ENCODE results near the gene TEPSIN. TPM values are rescaled to one million over a fixed set of nuclear protein-coding genes. Genes with fewer than 3 reads are reported as not detected.

Gene TEPSIN
- total RNA-seq, 2 experiments from 2014 or later = 17.8 to 20.3 TPM

DNA sequence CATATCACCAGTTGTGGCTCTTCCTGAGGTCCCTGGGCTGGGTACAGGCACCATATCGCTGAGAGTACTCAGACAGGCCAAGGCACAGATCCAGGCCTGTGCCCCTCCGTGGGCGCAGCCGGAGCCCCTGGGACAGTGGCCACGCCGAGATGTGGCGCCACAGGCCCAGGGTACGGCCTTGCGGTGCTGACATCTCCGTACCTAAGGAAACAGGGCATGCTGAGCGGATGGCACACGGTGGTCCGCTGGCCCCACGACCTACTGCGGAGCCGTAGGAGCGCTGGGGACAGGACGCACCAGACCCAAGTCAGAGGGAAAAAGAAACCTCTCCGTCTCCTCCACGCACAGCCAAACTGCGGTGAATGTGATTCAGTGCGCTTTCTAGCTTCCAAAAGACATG, 26.7 kb upstream of the TEPSIN start:
- CTCF ChIA-PET = no interaction called here
- Mint-ChIP-seq H3K36me3 (ENCODE audit: low read depth) (peaks cover 24% of the 10 kb centered on the region), H3K4me3 (no peak overlapping the region), H3K27ac (no peak overlapping the region), H3K27me3 (no peaks in the 10 kb centered on the region), H3K4me1 (no peaks in the 10 kb centered on the region), H3K9me3 (ENCODE audit: low read depth) (no peaks in the 10 kb centered on the region)
- POLR2A ChIA-PET = no interaction called here
- ATAC-seq (no peak), DNase-seq (no peak)
- intact Hi-C loops (cut with DNase I, micrococcal nuclease) = no loop called here

DNA sequence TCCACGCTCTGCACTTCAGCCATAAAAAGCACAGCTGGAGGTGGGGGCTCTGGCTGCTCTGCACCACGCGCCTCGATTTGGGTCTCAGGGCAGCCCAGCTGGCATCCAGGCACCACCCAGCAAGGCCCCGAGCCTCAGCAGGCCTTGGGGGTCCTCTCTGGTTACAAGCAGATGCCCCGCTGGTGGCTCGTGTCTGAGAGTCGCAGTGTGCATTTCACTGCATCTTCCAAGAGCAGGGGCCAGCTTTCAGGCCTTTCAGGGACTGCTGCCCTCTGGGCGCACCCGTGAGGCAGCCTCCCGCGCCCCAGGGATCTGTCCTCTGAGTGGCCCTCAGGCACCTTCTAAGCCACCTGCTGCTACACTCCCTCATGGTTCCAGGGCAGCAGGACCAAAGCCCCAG, 25.8 kb upstream of the TEPSIN start:
- DNase-seq (no peak), ATAC-seq (no peak)
- no peaks in the 10 kb centered on the region for H3K4me1 Mint-ChIP-seq
- H3K27me3 Mint-ChIP-seq = no peaks in the 10 kb centered on the region
- intact Hi-C loops (cut with DNase I, micrococcal nuclease) = no loop called here
- H3K4me3 Mint-ChIP-seq = no peak overlapping the region
- ChIA-PET CTCF (no interaction called here), POLR2A (no interaction called here)
- no peaks in the 10 kb centered on the region for H3K9me3 Mint-ChIP-seq (ENCODE audit: low read depth)
- H3K36me3 Mint-ChIP-seq (ENCODE audit: low read depth) = peaks cover 20% of the 10 kb centered on the region
- H3K27ac Mint-ChIP-seq = no peak overlapping the region

DNA sequence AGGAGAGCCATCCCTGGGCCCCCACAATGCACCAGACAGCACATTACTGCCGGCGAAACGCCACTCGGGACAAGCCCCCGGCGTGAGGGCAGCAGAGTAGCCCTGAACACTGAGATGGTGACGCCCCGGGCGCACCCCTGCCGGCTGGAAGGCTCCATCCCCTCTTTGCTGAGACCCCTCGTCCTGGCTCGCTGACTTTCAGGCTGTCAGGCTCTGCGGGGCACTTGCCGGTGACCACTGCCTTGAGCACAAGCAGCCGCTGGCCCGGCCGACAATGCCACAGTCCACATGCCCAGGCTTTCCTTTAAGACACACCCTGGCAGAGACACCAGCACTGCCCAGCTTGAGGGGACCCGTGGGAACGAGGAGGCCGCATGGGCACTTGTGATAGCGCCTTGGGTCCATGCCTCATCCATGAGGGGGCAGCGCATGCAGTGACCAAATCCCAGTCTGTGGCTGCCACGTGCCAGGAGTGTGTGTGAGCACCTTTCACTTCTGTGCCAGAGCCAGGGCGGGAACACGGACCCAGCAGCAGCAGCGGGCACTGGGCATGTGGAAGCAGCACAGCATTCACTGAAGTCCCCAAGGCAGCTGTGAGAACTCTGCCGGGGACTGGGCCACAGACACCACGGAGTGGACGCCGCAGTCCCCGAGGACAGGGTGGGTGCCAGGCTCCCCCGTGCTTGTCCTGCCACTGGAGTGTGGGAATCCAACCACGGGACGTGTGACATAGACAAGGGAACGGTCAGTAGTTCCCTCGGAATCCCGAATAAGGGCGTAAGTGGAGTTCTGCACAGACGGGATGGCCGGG, 24.7 kb upstream of the TEPSIN start:
- DNase-seq (no peak), ATAC-seq (no peak)
- POLR2A ChIA-PET = no interaction called here
- CTCF ChIA-PET = interaction anchor here (1.0 kb wide), 1 partner anchor 337 kb away, joined by 4 read pairs; no protein-coding TSS in a partner anchor
- Mint-ChIP-seq H3K27ac (no peak overlapping the region), H3K4me1 (no peaks in the 10 kb centered on the region), H3K9me3 (ENCODE audit: low read depth) (no peaks in the 10 kb centered on the region), H3K27me3 (no peaks in the 10 kb centered on the region), H3K36me3 (ENCODE audit: low read depth) (peaks cover 20% of the 10 kb centered on the region), H3K4me3 (no peak overlapping the region)
- intact Hi-C loops (cut with DNase I, micrococcal nuclease) = no loop called here

DNA sequence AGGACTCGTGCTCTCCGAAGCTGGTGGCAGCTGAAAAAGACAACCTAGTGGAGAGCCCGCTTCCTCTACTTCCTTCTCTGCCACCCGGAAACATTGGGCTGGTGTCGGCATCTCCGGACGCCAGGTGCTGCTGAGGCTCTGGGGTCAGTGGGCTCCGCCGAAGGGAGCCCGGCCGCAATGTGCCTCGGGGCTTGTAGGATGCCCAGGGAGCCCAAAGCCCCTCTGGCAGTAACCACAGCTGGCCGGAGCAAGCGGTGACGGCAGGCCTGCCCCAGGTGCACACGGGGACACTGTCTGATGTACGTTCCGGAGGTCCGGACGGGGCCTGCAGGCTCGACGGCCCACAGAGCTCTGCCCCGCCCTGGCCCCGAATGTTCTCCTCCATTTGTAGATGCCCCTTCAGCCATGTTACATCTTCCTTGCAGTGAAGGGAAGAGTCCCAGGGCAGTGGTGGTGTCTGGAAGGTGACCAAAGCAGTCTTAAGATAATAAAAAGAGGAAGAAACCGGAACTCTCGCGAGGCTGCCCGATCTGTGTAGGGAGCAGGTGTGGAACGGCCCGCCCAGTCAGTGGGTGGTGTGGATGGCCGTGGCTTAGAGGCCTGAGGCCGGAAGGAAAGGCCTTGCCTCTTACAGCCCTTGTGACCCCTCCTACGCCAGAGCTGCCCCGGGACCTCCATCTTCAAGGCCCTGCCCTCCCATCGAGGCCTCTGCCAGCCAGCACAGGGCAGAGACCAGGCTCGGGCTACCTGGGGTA, 22.9 kb upstream of the TEPSIN start:
- Mint-ChIP-seq H3K27me3 (no peaks in the 10 kb centered on the region), H3K4me1 (no peaks in the 10 kb centered on the region), H3K27ac (no peak overlapping the region), H3K9me3 (ENCODE audit: low read depth) (no peaks in the 10 kb centered on the region), H3K4me3 (no peak overlapping the region), H3K36me3 (ENCODE audit: low read depth) (peaks cover 13% of the 10 kb centered on the region)
- ChIA-PET POLR2A (no interaction called here), CTCF (interaction anchor here (0.7 kb wide), 1 partner anchor 210 kb away, joined by 3 read pairs; no protein-coding TSS in a partner anchor)
- DNase-seq (no peak), ATAC-seq (no peak)
- intact Hi-C loops (cut with DNase I, micrococcal nuclease) = no loop called here

DNA sequence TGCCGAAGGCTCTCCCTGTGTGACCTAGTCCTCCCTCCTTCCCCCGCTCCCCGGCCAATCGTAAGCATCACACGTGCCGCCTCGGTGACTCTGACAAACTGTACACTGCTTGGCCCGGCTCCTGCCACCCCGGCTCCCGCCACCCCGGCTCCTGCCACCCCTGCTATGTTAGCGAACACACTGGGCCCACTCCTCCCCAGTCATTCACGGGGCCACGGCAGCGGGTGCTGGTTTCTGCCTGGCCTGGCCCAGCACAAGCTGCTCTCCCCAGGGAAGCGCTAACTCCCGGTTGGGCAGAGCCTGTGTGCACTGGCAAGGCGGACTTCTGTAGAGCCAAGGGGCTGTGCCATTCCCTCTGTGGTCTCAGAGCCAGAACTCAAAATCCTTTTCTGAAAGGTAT, 22.2 kb upstream of the TEPSIN start:
- Mint-ChIP-seq H3K27ac (no peak overlapping the region), H3K9me3 (ENCODE audit: low read depth) (no peaks in the 10 kb centered on the region), H3K4me1 (no peaks in the 10 kb centered on the region), H3K27me3 (no peaks in the 10 kb centered on the region), H3K4me3 (no peak overlapping the region), H3K36me3 (ENCODE audit: low read depth) (peaks cover 13% of the 10 kb centered on the region)
- ChIA-PET CTCF (interaction anchor here (0.7 kb wide), 1 partner anchor 211 kb away, joined by 3 read pairs; no protein-coding TSS in a partner anchor), POLR2A (no interaction called here)
- DNase-seq = no peak
- ATAC-seq = no peak
- intact Hi-C loops (cut with DNase I, micrococcal nuclease) = no loop called here

DNA sequence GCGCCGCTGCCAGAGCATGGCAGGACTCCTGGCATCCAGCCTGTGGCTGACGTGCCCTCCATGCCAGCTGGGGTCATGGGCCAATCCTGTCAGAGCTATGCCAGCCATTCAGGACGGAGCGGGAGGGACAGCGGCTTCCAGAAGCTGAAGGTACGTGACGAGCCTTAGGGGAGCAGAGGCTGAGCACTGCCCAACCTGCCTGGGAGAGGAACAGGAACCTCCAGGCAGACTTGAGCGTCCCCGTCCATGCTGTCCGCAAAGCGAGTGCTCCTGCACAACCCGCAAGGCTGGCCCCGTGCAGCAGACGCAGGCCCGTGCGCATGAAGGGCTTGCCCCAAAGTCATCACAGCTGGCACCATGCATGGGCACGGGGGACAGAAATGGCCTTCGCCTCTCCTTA, 21.8 kb upstream of the TEPSIN start:
- ATAC-seq (no peak), DNase-seq (no peak)
- Mint-ChIP-seq H3K27me3 (no peaks in the 10 kb centered on the region), H3K4me1 (no peaks in the 10 kb centered on the region), H3K36me3 (ENCODE audit: low read depth) (peaks cover 8% of the 10 kb centered on the region), H3K9me3 (ENCODE audit: low read depth) (no peaks in the 10 kb centered on the region), H3K4me3 (no peak overlapping the region), H3K27ac (no peak overlapping the region)
- intact Hi-C loops (cut with DNase I, micrococcal nuclease) = no loop called here
- ChIA-PET CTCF (no interaction called here), POLR2A (no interaction called here)

DNA sequence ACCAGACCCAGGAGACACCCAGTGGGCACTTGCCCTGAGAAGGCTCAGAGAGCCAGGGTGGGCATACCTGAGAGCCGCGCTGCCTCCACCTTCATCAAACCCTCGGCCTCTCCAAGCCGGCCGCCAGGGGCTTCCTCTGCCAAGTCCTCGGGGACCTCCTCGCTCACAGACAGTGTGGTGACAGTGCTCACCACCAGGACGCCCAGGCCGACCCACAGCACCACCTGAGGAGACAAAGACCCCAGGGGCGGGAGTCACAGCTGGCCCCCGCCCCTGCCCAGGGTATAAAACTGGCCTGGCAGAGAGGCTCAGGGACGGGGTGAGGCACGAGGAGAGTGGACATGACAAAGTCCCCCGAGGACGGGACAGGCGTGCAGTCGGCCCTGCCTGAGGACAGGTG, 21.3 kb upstream of the TEPSIN start:
- peaks cover 5% of the 10 kb centered on the region for H3K36me3 Mint-ChIP-seq (ENCODE audit: low read depth)

DNA sequence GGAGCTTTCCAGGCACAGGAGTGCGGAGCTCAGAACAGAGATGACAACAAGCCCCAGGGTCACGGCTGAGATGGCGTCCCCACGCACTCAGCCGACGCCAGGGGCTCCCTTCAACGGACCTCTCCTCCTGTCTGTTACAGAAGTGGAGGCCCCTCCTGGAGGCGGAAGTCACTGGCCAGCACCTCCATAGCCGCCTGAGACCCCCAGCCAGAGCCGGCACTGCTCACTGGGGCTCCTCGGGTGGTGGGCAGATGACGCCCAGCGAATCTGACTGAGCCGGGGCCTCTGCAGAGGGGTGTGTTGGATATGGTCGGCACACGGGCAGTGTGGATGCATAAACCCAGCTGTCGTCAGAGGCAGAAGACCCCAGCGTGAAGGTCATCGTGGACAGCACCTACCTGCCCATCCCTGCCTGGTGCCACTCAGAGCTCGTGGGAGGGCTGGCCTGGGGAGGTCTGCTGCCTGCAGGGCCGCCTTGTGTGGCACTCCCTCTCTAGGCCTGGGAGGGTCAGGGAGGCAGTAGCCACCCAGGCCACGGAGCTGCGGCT, 20.3 kb upstream of the TEPSIN start:
- CTCF ChIA-PET = no interaction called here
- no peak overlapping the region for H3K4me3 Mint-ChIP-seq
- no peak for DNase-seq
- intact Hi-C loops (cut with DNase I, micrococcal nuclease) = no loop called here
- H3K9me3 Mint-ChIP-seq (ENCODE audit: low read depth) = no peaks in the 10 kb centered on the region
- no peak for ATAC-seq
- H3K4me1 Mint-ChIP-seq = no peaks in the 10 kb centered on the region
- H3K27ac Mint-ChIP-seq = no peak overlapping the region
- no peaks in the 10 kb centered on the region for H3K36me3 Mint-ChIP-seq (ENCODE audit: low read depth)
- H3K27me3 Mint-ChIP-seq = no peaks in the 10 kb centered on the region
- POLR2A ChIA-PET = no interaction called here

More for the DNA sequence above, 21.3 kb upstream of the TEPSIN start:
- POLR2A ChIA-PET = no interaction called here
- DNase-seq (no peak), ATAC-seq (no peak)
- Mint-ChIP-seq H3K9me3 (ENCODE audit: low read depth) (no peaks in the 10 kb centered on the region), H3K27ac (no peak overlapping the region), H3K27me3 (no peaks in the 10 kb centered on the region), H3K4me1 (no peaks in the 10 kb centered on the region), H3K4me3 (no peak overlapping the region)
- CTCF ChIA-PET = no interaction called here
- intact Hi-C loops (cut with DNase I, micrococcal nuclease) = no loop called here

DNA sequence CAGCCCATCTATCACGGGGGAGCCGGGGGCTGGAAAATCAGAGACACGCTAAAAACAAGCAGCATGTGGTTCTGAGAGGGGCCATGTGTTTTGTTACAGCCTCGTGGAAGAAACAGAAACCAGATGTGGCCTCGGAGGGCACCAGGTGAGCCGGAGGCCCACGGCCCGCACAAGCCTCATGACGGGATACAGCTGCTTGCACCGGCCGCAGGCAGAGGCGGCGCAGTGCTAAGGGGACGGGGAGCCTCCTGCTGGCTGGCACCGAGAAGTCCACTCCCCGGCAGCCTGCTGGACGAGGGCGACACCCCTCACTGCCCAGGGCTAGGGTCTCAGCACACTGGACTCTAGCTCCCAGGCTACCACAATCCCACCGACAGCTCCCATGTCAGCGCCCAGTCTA, 19.4 kb upstream of the TEPSIN start:
- ChIA-PET CTCF (no interaction called here), POLR2A (interaction anchor here (0.6 kb wide), 1 partner anchor 196 kb away, joined by 3 read pairs; no protein-coding TSS in a partner anchor)
- intact Hi-C loops (cut with DNase I, micrococcal nuclease) = no loop called here

DNA sequence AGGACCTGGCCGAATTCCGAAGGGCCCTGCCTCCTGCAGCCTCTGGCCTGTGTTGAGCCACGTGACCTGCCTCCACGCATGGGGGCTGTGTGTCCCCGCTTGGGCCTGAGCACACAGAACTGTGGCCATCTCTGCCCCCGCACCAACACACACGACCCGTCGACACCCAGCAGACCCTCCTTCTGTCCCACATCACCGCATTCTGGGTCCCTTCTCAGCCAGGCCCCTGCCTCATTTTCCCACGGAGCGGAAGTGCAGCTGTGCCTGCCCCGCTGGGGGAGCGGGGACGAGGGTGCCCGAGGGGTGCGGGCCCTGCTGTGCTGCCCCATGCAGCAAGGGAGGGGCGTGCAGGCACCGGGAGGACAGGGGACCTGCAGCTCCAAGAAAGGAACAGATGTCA, 18.7 kb upstream of the TEPSIN start:
- H3K9me3 Mint-ChIP-seq (ENCODE audit: low read depth) = no peaks in the 10 kb centered on the region
- ChIA-PET POLR2A (interaction anchor here (0.6 kb wide), 2 partner anchors 124 to 196 kb away, joined by 3 read pairs; no protein-coding TSS in a partner anchor), CTCF (interaction anchor here (0.8 to 1.6 kb wide), 2 partner anchors 227 to 289 kb away, joined by 3 read pairs; no protein-coding TSS in a partner anchor)
- peaks cover 5% of the 10 kb centered on the region for H3K36me3 Mint-ChIP-seq (ENCODE audit: low read depth)
- ATAC-seq (no peak), DNase-seq (no peak)
- intact Hi-C loops (cut with DNase I, micrococcal nuclease) = no loop called here
- no peaks in the 10 kb centered on the region for H3K27me3 Mint-ChIP-seq
- no peak overlapping the region for H3K27ac Mint-ChIP-seq
- H3K4me3 Mint-ChIP-seq = no peak overlapping the region
- peaks cover 8% of the 10 kb centered on the region for H3K4me1 Mint-ChIP-seq

More for the DNA sequence above, 19.4 kb upstream of the TEPSIN start:
- H3K9me3 Mint-ChIP-seq (ENCODE audit: low read depth) = no peaks in the 10 kb centered on the region
- DNase-seq (no peak), ATAC-seq (no peak)
- no peak overlapping the region for H3K4me3 Mint-ChIP-seq
- H3K27me3 Mint-ChIP-seq = no peaks in the 10 kb centered on the region
- H3K27ac Mint-ChIP-seq = no peak overlapping the region
- H3K36me3 Mint-ChIP-seq (ENCODE audit: low read depth) = peaks cover 2% of the 10 kb centered on the region
- peaks cover 6% of the 10 kb centered on the region for H3K4me1 Mint-ChIP-seq

DNA sequence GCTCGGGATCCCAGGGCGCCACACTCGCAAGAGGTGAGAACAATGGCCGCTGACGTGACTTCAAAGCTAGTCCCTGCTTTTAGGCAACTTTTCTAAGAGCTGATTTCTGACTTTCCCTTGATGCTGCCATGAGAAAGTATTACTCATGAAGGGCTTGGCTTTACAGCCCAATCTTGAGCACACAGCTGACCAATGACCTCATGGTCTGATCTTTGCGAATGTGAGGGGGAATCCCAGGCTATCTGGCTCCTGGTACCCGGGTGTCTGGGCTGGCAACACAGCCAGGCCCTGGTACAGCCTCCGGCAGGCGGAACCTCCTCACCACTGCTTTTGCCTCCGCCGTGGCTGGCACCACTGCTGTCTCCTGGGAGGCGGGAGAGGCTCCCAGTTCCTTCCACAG, 17.8 kb upstream of the TEPSIN start:
- no peak overlapping the region for H3K4me3 Mint-ChIP-seq
- H3K27me3 Mint-ChIP-seq = no peaks in the 10 kb centered on the region
- peaks cover 9% of the 10 kb centered on the region for H3K36me3 Mint-ChIP-seq (ENCODE audit: low read depth)
- ATAC-seq (no peak), DNase-seq (no peak)
- ChIA-PET POLR2A (no interaction called here), CTCF (interaction anchor here (1.6 kb wide), 1 partner anchor 228 kb away, joined by 3 read pairs; no protein-coding TSS in a partner anchor)
- intact Hi-C loops (cut with DNase I, micrococcal nuclease) = no loop called here
- H3K9me3 Mint-ChIP-seq (ENCODE audit: low read depth) = no peaks in the 10 kb centered on the region
- no peak overlapping the region for H3K27ac Mint-ChIP-seq
- H3K4me1 Mint-ChIP-seq = peaks cover 8% of the 10 kb centered on the region
